Osteocyte (in vitro differentiated cells): ENCODE results near the gene UBAP1L. TPM values are rescaled to one million over a fixed set of nuclear protein-coding genes. Genes with fewer than 3 reads are reported as not detected.
"Not testable (repeated sequence)": the region's sequence is repeated elsewhere in the genome, so short reads cannot be mapped to it uniquely, and the experiment has no call there.

Experiments used
- DNase-seq: peaks from one replicate; pipeline ENCODE4 v3.0.0; 2021; ENCODE audit warnings: mixed read lengths; ENCODE audit not compliant: unreplicated experiment; ENCODE audit errors: extremely low spot score
- H3K27ac Mint-ChIP-seq: one replicate; pipeline ENCODE4 v1.8.0; 2021; ENCODE audit warnings: mild to moderate bottlenecking, mixed read lengths; ENCODE audit not compliant: unreplicated experiment
- H3K27me3 Mint-ChIP-seq: one replicate; pipeline ENCODE4 v1.8.0; 2021; ENCODE audit warnings: mixed read lengths; ENCODE audit not compliant: unreplicated experiment
- H3K36me3 Mint-ChIP-seq: one replicate; pipeline ENCODE4 v1.8.0; 2021; ENCODE audit warnings: mixed read lengths; ENCODE audit not compliant: unreplicated experiment
- H3K4me1 Mint-ChIP-seq: one replicate; pipeline ENCODE4 v1.8.0; 2021; ENCODE audit warnings: mixed read lengths; ENCODE audit not compliant: unreplicated experiment
- H3K4me3 Mint-ChIP-seq: one replicate; pipeline ENCODE4 v1.8.0; 2021; ENCODE audit warnings: mild to moderate bottlenecking, moderate library complexity, mixed read lengths; ENCODE audit not compliant: unreplicated experiment
- H3K9me3 Mint-ChIP-seq: one replicate; pipeline ENCODE4 v1.8.0; 2021; ENCODE audit warnings: mixed read lengths; ENCODE audit not compliant: unreplicated experiment
- CTCF ChIP-seq: fragments of 200-600 bp; sonication (generic); IDR thresholded peaks from 2 replicates; pipeline ENCODE4 v1.5.0; 2021; ENCODE audit warnings: antibody characterized with exemption, mild to moderate bottlenecking, moderate library complexity
- total RNA-seq: library from RNA; stranded (reverse); gene quantifications from 2 replicates; pipeline ENCODE4 v1.2.1, GENCODE V29; 2021

Gene UBAP1L
- total RNA-seq, 1 donor from 2014 or later = 5.4 TPM

GRCh38 chr15:65049418-65049840 is 65.6 kb downstream of the UBAP1L start:
- TF ChIP-seq CTCF = no peak
- no peaks in the 10 kb centered on the region for H3K9me3 Mint-ChIP-seq
- H3K4me3 Mint-ChIP-seq = peak overlapping the region; percentile 64
- DNase-seq = peak; percentile 95
- peak overlapping the region; percentile 23 for H3K27ac Mint-ChIP-seq
- no peaks in the 10 kb centered on the region for H3K27me3 Mint-ChIP-seq
- H3K36me3 Mint-ChIP-seq = peaks cover 1% of the 10 kb centered on the region
- peaks cover 18% of the 10 kb centered on the region for H3K4me1 Mint-ChIP-seq

- no peak overlapping the region for H3K4me3 Mint-ChIP-seq
- DNase-seq = no peak
- peaks cover 1% of the 10 kb centered on the region for H3K36me3 Mint-ChIP-seq
- H3K9me3 Mint-ChIP-seq = no peaks in the 10 kb centered on the region
- no peak for TF ChIP-seq CTCF
- peaks cover 18% of the 10 kb centered on the region for H3K4me1 Mint-ChIP-seq
- no peaks in the 10 kb centered on the region for H3K27me3 Mint-ChIP-seq
- H3K27ac Mint-ChIP-seq = no peak overlapping the region
These were observed 66.8 kb downstream of the UBAP1L start for GRCh38 chr15:65048241-65048640.

- Mint-ChIP-seq H3K4me3 (no peak within 1 kb of the TSS), H3K9me3 (no peaks in the 10 kb centered on the region), H3K27ac (no peak within 1 kb of the TSS), H3K27me3 (no peaks in the 10 kb centered on the region), H3K4me1 (peaks cover 13% of the 10 kb centered on the region), H3K36me3 (no peaks in the 10 kb centered on the region)
- no peak for TF ChIP-seq CTCF
- no peak for DNase-seq
These were observed 70.1 kb downstream of the UBAP1L start, which contains the start of gene SLC51B for GRCh38 chr15:65044724-65045481. Gene SLC51B (plus strand): TSS chr15:65045387. CDS start chr15:65050005, 4,618 bp downstream.

- H3K27ac Mint-ChIP-seq, H3K27me3 Mint-ChIP-seq, H3K9me3 Mint-ChIP-seq, DNase-seq, H3K36me3 Mint-ChIP-seq, H3K4me3 Mint-ChIP-seq, H3K4me1 Mint-ChIP-seq: not testable (repeated sequence)
These were observed 70.8 kb downstream of the UBAP1L start for GRCh38 chr15:65044218-65044617.

- no peak for DNase-seq
- Mint-ChIP-seq H3K4me3 (no peak overlapping the region), H3K4me1 (peaks cover 2% of the 10 kb centered on the region), H3K36me3 (no peaks in the 10 kb centered on the region), H3K9me3 (no peaks in the 10 kb centered on the region), H3K27ac (no peak overlapping the region), H3K27me3 (no peaks in the 10 kb centered on the region)
- TF ChIP-seq CTCF = no peak
These were observed 72.1 kb downstream of the UBAP1L start for GRCh38 chr15:65042776-65043327.

Other genes starting within 250 kb of the UBAP1L start
- gene ANKDD1A, start 203.3 kb downstream of the UBAP1L start, total RNA-seq = 4.6 and 5.7 TPM in 2 replicates
- gene SPG21, start 125.3 kb downstream of the UBAP1L start, total RNA-seq = 116 and 120 TPM in 2 replicates
- gene MTFMT, start 85.6 kb downstream of the UBAP1L start, total RNA-seq = 16.3 and 16.9 TPM in 2 replicates
- not detected in 2 replicates for gene SLC51B, start 69.8 kb downstream of the UBAP1L start, total RNA-seq
- 0.73 and 0.78 TPM in 2 replicates for gene RASL12, start 47.2 kb downstream of the UBAP1L start, total RNA-seq
- gene KBTBD13, start 38.5 kb downstream of the UBAP1L start, total RNA-seq = not detected in 2 replicates
- 22.3 and 27.1 TPM in 2 replicates for gene PDCD7, start 18.6 kb upstream of the UBAP1L start, total RNA-seq
- gene CLPX, start 70.1 kb upstream of the UBAP1L start, total RNA-seq = 62.8 and 64.0 TPM in 2 replicates
- gene CILP, start 96.3 kb upstream of the UBAP1L start, total RNA-seq = 0.19 TPM in 1 of 2 replicates, not detected in the other
- 9.4 and 9.5 TPM in 2 replicates for gene PARP16, start 171.7 kb upstream of the UBAP1L start, total RNA-seq
- not detected in 2 replicates for gene RNU5A-1, start 180.9 kb upstream of the UBAP1L start, total RNA-seq
- 18.5 and 32.7 TPM in 2 replicates for gene RNU5B-1, start 189.5 kb upstream of the UBAP1L start, total RNA-seq